Lung (tissue), 12 donors: ENCODE data around the gene CBX5. TPM values are rescaled to one million over a fixed set of nuclear protein-coding genes. Genes with fewer than 3 reads are reported as not detected.
"Not testable (repeated sequence)": the region's sequence is repeated elsewhere in the genome, so short reads cannot be mapped to it uniquely, and the experiment has no call there.

Experiments used
- ATAC-seq: fragments of 200-7000 bp; cut with Tn5 transposase; one replicate; pipeline ENCODE4 v1.9.1; 2020; ENCODE audit warnings: moderate number of reproducible peaks; ENCODE audit not compliant: insufficient read depth, low FRiP score
- DNase-seq, 3 donors: peaks; one replicate each; pipeline ENCODE4 v3.0.0-alpha.2; 2013 to 2017
- H3K27ac ChIP-seq, 2 donors: one replicate each; pipeline ENCODE4 v1.5.1; 2013; ENCODE audit warnings: mild to moderate bottlenecking in 2 of 2, moderate library complexity in 2 of 2, control low read depth in 1 of 2, inconsistent platforms in 1 of 2, low read depth in 1 of 2, low read length in 1 of 2
- H3K27me3 ChIP-seq, 3 donors: one replicate each; pipeline ENCODE4 v1.5.1; 2013; ENCODE audit warnings: low read length in 2 of 3; ENCODE audit not compliant: control insufficient read depth in 3 of 3, insufficient read depth in 3 of 3
- H3K36me3 ChIP-seq, 4 donors: one replicate each; pipeline ENCODE4 v1.5.1; 2013; ENCODE audit warnings: low read length in 4 of 4, mild to moderate bottlenecking in 1 of 4, moderate library complexity in 1 of 4; ENCODE audit not compliant: control insufficient read depth in 4 of 4, insufficient read depth in 4 of 4
- H3K4me1 ChIP-seq, 5 donors: one replicate each; pipeline ENCODE4 v1.5.1; 2013; ENCODE audit warnings: low read length in 5 of 5, mild to moderate bottlenecking in 2 of 5, moderate library complexity in 1 of 5; ENCODE audit not compliant: control insufficient read depth in 5 of 5, insufficient read depth in 5 of 5
- H3K4me3 ChIP-seq: one replicate; pipeline ENCODE4 v1.5.1; 2013; ENCODE audit warnings: mild to moderate bottlenecking, control low read depth, moderate library complexity
- H3K9ac ChIP-seq, 2 donors: one replicate each; pipeline ENCODE4 v1.5.1; 2013; ENCODE audit warnings: low read length in 2 of 2, control low read depth in 1 of 2; ENCODE audit not compliant: insufficient read depth in 1 of 2
- H3K9me3 ChIP-seq, 4 donors: one replicate each; pipeline ENCODE4 v1.5.1; 2013; ENCODE audit warnings: low read length in 3 of 4, mild to moderate bottlenecking in 1 of 4, moderate library complexity in 1 of 4; ENCODE audit not compliant: control insufficient read depth in 4 of 4, insufficient read depth in 3 of 4
- WGBS, 2 donors: extraction: QIAGEN DNeasy Blood & Tissue Kit; methylation state at CpG; one replicate each; pipeline ENCODE4 v1.1.7; 2013; 5-methylcytosine and 5-hydroxymethylcytosine counted together
- polyA plus RNA-seq, 2 donors: library from polyadenylated mRNA; stranded (reverse); fragments of 200-250 nt; gene quantifications; one replicate each; pipeline ENCODE4 v1.2.1, GENCODE V29; 2013
- total RNA-seq, 2 donors: library from RNA; depleted of rRNA in 1 of 2; stranded (reverse); fragments of >200 nt in 1 of 2; gene quantifications; one replicate each; pipeline ENCODE4 v1.2.1, GENCODE V29; 2014 to 2021
- TF ChIP-seq, protein P1 (sequence below): IDR thresholded peaks from 2 replicates; pipeline ENCODE4 v1.5.1; 2012; ENCODE audit warnings: mild to moderate bottlenecking; ENCODE audit errors: control extremely low read depth, extremely low read depth
- donor health status: control.
- donor health status: control.
- donor health status: Bipolar disorder and iron deficiency.
- donor health status: healthy.
- donor health status: DM: yes; HTN: yes; CAD: no.

Gene CBX5
- total and polyA plus RNA-seq, 4 donors, result 8.3 to 78.3 (median 30.3) TPM

DNA sequence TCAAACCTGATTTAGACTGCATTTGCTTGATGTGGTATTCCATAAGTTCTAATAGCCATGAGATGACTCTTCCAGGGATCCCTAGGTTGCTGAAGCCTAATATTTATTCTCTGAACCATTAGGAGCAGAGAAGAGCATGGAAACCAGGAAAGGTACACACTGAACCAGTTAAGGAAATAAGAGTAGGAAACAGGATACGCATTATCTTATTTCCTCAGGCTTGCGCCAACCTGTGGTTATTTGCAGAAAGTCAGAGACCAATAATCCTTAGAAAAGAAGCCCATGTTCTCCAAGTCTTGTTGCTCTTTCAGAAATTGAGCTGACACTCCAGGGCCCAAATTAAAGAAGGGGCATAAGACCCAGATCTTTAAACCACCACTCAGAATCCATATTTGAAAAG, 49.4 kb downstream of the CBX5 start:
- Histone ChIP-seq H3K27me3 (no peaks in the 10 kb centered on the region), H3K9ac (no peak overlapping the region), H3K36me3 (peaks cover 0 to 6% (median 1%) of the 10 kb centered on the region in 4 donors), H3K27ac (no peak overlapping the region), H3K4me1 (peaks cover 0 to 2% (median 0%) of the 10 kb centered on the region in 5 donors), H3K4me3 (no peak overlapping the region), H3K9me3 (no peaks in the 10 kb centered on the region)
- no peak for ATAC-seq
- 35 to 68% methylated on average over 2 of the region's 2 CpGs for WGBS, 2 donors
- TF ChIP-seq, protein P1, sequence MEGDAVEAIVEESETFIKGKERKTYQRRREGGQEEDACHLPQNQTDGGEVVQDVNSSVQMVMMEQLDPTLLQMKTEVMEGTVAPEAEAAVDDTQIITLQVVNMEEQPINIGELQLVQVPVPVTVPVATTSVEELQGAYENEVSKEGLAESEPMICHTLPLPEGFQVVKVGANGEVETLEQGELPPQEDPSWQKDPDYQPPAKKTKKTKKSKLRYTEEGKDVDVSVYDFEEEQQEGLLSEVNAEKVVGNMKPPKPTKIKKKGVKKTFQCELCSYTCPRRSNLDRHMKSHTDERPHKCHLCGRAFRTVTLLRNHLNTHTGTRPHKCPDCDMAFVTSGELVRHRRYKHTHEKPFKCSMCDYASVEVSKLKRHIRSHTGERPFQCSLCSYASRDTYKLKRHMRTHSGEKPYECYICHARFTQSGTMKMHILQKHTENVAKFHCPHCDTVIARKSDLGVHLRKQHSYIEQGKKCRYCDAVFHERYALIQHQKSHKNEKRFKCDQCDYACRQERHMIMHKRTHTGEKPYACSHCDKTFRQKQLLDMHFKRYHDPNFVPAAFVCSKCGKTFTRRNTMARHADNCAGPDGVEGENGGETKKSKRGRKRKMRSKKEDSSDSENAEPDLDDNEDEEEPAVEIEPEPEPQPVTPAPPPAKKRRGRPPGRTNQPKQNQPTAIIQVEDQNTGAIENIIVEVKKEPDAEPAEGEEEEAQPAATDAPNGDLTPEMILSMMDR, result no peak
- no peak for DNase-seq

DNA sequence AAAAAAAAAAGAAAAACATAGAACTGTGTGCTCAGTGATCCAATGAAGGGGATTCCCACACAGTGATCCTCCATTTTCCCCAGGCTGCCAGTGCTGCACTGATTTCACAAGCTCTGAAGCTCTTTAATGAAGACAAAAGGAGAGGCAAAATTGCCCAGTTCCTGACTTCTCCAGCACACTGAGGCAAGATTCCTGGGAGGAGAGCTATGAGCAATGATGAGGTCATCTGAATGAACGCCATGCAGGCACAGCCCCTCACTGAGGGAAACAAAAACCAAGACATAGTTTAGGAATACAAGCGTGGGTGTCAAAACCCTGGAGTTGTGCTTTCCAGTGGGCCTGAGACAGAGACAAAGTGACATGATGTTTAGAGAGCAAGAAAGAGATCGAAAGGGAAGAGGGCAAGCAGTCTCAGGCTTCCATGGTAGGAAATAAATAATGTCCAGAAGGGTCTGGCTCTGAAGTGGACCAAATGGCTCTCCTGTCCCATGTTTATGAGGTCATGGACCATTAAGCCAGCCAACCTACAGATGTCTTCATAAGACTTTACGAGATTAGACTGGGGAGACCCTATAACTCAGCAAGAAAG, 50.2 kb downstream of the CBX5 start:
- Histone ChIP-seq H3K27ac (no peak overlapping the region), H3K9me3 (no peaks in the 10 kb centered on the region), H3K27me3 (no peaks in the 10 kb centered on the region), H3K4me1 (peaks cover 0 to 2% (median 0%) of the 10 kb centered on the region in 5 donors), H3K4me3 (no peak overlapping the region), H3K9ac (no peak overlapping the region), H3K36me3 (peaks cover 0 to 6% (median 0%) of the 10 kb centered on the region in 4 donors)
- TF ChIP-seq, protein P1, result no peak
- no peak for ATAC-seq
- DNase-seq, result no peak
- 83 to 88% methylated on average over 4 of the region's 4 CpGs for WGBS, 2 donors

DNA sequence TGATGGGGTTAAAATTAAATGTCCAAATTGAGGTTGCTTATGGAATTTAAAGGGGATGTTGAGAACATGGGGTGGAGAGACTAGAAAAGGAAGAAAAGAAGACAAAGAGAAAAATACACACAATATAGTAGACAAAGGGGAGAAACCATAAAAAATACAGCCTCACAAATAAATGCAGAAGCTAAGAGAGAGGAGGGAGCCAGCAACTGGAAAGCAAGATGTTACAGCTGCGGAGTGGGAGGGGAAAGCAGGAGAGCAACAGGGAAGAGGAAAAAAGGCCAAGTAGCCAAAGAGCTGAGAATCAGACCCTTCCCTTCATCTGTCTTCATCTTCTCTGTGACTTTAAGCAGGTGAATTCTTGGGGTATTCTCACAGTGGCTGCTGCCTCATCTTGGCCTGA, 51.5 kb downstream of the CBX5 start:
- ATAC-seq (no peak), DNase-seq (no peak)
- 66 to 75% methylated on average over 1 of the region's 1 CpG for WGBS, 2 donors
- Histone ChIP-seq H3K27me3 (no peaks in the 10 kb centered on the region), H3K36me3 (no peaks in the 10 kb centered on the region), H3K9me3 (no peaks in the 10 kb centered on the region), H3K4me1 (peaks cover 0 to 2% (median 0%) of the 10 kb centered on the region in 5 donors), H3K9ac (no peak overlapping the region), H3K27ac (no peak overlapping the region), H3K4me3 (no peak overlapping the region)
- TF ChIP-seq, protein P1, result no peak

DNA sequence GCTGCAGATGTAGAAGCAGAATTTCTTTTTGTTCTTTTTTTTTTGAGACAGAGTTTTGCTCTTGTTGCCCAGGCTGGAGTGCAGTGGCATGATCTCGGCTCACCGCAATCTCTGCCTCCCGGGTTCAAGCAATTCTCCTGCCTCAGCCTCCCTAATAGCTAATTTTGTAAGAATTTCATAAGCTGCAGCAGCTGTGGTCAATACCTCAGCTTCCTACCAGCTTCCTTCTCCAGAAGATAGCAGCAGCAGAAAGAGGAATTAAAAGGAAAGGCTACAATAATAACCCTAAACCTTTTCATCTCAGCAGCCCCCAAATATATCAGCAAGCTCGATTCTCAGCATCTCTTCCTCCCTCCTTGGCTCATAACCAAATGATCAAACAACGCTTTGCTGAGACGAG, 52.0 kb downstream of the CBX5 start:
- WGBS, 2 donors, result 21 to 46% methylated on average over 6 of the region's 6 CpGs
- H3K27me3 ChIP-seq, H3K27ac ChIP-seq, H3K4me3 ChIP-seq, H3K9ac ChIP-seq, ATAC-seq, H3K9me3 ChIP-seq, H3K36me3 ChIP-seq, DNase-seq, H3K4me1 ChIP-seq: not testable (repeated sequence)
